GM12878 (cell line): Measurements from ENCODE around the gene FBN3. TPM values are rescaled to one million over a fixed set of nuclear protein-coding genes. Genes with fewer than 3 reads are reported as not detected.

Experiments used
- ATAC-seq: fragments of 200-7000 bp; cut with Tn5 transposase; 3 replicates; pipeline ENCODE4 v1.9.1; 2020; ENCODE audit warnings: mild to moderate bottlenecking, moderate library complexity
- BruUV-seq: library from RNA; stranded (reverse); fragments of 400-500 nt; replicated peaks from 2 replicates; lab custom pipeline; 2021; lab: Mats Ljungman, UMichigan
- CTCF ChIA-PET: fragments of 300-600 bp; sonication (Branson Sonifier 250); formaldehyde crosslinking; extraction: SDS; loops from one replicate; lab custom pipeline; 2021; ENCODE audit warnings: inconsistent platforms; lab: Yijun Ruan, JAX
- POLR2A ChIA-PET: fragments of 350-600 bp; formaldehyde crosslinking; extraction: SDS; loops from one replicate; lab custom pipeline; 2021; ENCODE audit warnings: inconsistent platforms; lab: Charles Lee
- RAD21 ChIA-PET: fragments of 300-600 bp; sonication (Branson Sonifier 250); formaldehyde crosslinking; loops from one replicate; lab custom pipeline; 2023; ENCODE audit warnings: antibody characterized with exemption; ENCODE audit not compliant: unreplicated experiment; lab: Charles Lee
- SMC1A ChIA-PET: fragments of 300-600 bp; sonication (Branson Sonifier 250); formaldehyde crosslinking; loops from one replicate; lab custom pipeline; 2023; ENCODE audit not compliant: unreplicated experiment, uncharacterized antibody; lab: Charles Lee
- DNase-seq: peaks from one replicate; pipeline ENCODE4 v3.0.0-alpha.2; 2011; ENCODE audit warnings: low read depth, low spot score
- FAIRE-seq: peaks from 3 replicates; lab custom pipeline; 2011; peaks lifted over from hg19 to GRCh38; lab: Jason Lieb, UNC
- H2AFZ ChIP-seq: 2 replicates; pipeline ENCODE4 v1.6.0; 2011; ENCODE audit warnings: low read depth, low read length, control low read depth; ENCODE audit not compliant: control insufficient read depth
- H3K27ac ChIP-seq: 2 replicates; pipeline ENCODE4 v1.5.1; 2011; ENCODE audit warnings: control low read depth; ENCODE audit not compliant: control insufficient read depth, insufficient read depth
- H3K27me3 ChIP-seq, 2 experiments: replicated peaks in 1 of 2; 2 replicates each; pipeline versions ENCODE4 v1.6.0 to v1.6.1; 2011; ENCODE audit warnings: low read length in 1 of 2; ENCODE audit not compliant: control insufficient read depth in 2 of 2, insufficient read depth in 2 of 2
- H3K36me3 ChIP-seq, 2 experiments: 2 replicates each; pipeline ENCODE4 v1.5.1; 2011; ENCODE audit warnings: low read length in 1 of 2; ENCODE audit not compliant: control insufficient read depth in 2 of 2, insufficient read depth in 2 of 2
- H3K4me1 ChIP-seq: 2 replicates; pipeline ENCODE4 v1.6.1; 2011; ENCODE audit warnings: mild to moderate bottlenecking, low read length, moderate library complexity, mixed read lengths; ENCODE audit not compliant: control insufficient read depth, insufficient read depth
- H3K4me2 ChIP-seq: 2 replicates; pipeline ENCODE4 v1.6.0; 2011; ENCODE audit warnings: control low read depth; ENCODE audit not compliant: control insufficient read depth, insufficient read depth
- H3K4me3 ChIP-seq: fragments of 200-600 bp; sonication (generic); 2 replicates; pipeline ENCODE4 v1.5.1; 2016
- H3K79me2 ChIP-seq: 2 replicates; pipeline ENCODE4 v1.6.0; 2011; ENCODE audit warnings: low read length; ENCODE audit not compliant: control insufficient read depth, insufficient read depth
- H3K9ac ChIP-seq: 2 replicates; pipeline ENCODE4 v1.8.0; 2011; ENCODE audit warnings: low read length, control low read depth, mixed read lengths; ENCODE audit not compliant: control insufficient read depth, insufficient read depth
- H3K9me3 ChIP-seq: replicated peaks from 3 replicates; pipeline ENCODE4 v1.5.1; 2011; ENCODE audit warnings: mild to moderate bottlenecking, low read length; ENCODE audit not compliant: control insufficient read depth, insufficient read depth
- H4K20me1 ChIP-seq: 2 replicates; pipeline ENCODE4 v1.6.0; 2011; ENCODE audit not compliant: control insufficient read depth, insufficient read depth
- ESRRA ChIP-seq: IDR thresholded peaks from 2 replicates; pipeline ENCODE4 v1.6.1; 2012; ENCODE audit warnings: mild to moderate bottlenecking, low read length, improper control_type of control experiment
- POLR2A ChIP-seq: IDR thresholded peaks from 2 replicates; pipeline ENCODE4 v1.6.1; 2011; ENCODE audit warnings: low read depth, mild to moderate bottlenecking, low read length
- POU2F2 ChIP-seq: IDR thresholded peaks from 3 replicates; pipeline ENCODE4 v1.6.1; 2011; ENCODE audit warnings: low read depth, mild to moderate bottlenecking, low read length, borderline replicate concordance
- WGBS: methylation state at CpG from one replicate; pipeline ENCODE4 v1.1.6; 2016; ENCODE audit warnings: low lambda C conversion rate; ENCODE audit not compliant: insufficient replicate concordance, insufficient coverage; ENCODE audit errors: missing lambda C conversion rate; 5-methylcytosine and 5-hydroxymethylcytosine counted together
- in situ Hi-C: fragments of 300-500 bp; cut with MboI; formaldehyde crosslinking; loops from 9 replicates; pipeline ENCODE4 v1.14.3; 2018; ENCODE audit warnings: mixed read lengths
- intact Hi-C: fragments of 100-400 bp; cut with micrococcal nuclease; formaldehyde crosslinking; loops from one replicate; pipeline ENCODE4 v1.14.2; 2022; ENCODE audit not compliant: unreplicated experiment
- polyA plus RNA-seq, 11 experiments: library from polyadenylated mRNA; depleted of rRNA in 4 of 11; unstranded in 6 of 11; stranded (reverse) in 5 of 11; fragments of >200 nt; fragmentation: Nextera tagmentation in 4 of 11; fragmentation: Illumina TruSeq in 1 of 11; extraction: Ambion mirVana in 4 of 11; extraction: Trizol in 1 of 11; gene quantifications; 1 replicate in 1 of 11; 2 replicates in 10 of 11; pipeline versions ENCODE4 v1.2.1 to v1.2.3, GENCODE V29; 2011 to 2016; ENCODE audit warnings: inconsistent platforms in 2 of 11, missing spikeins in 2 of 11, low read depth in 1 of 11
- total RNA-seq, 4 experiments: library from RNA; depleted of rRNA in 3 of 4; stranded (reverse); fragments of >200 nt in 3 of 4; fragmentation: Illumina TruSeq in 1 of 4; extraction: Trizol in 1 of 4; gene quantifications; 2 replicates each; pipeline versions ENCODE4 v1.2.1 to v1.2.3, GENCODE V29; 2013 to 2021
- TF ChIP-seq, protein P1 (sequence below): fragments of 450-650 bp; IDR thresholded peaks from 2 replicates; pipeline ENCODE4 v1.6.1; 2016; ENCODE audit warnings: mild to moderate bottlenecking
- TF ChIP-seq, protein P2 (sequence below): IDR thresholded peaks from 2 replicates; pipeline ENCODE4 v1.6.1; 2012; ENCODE audit warnings: mild to moderate bottlenecking, low read depth, low read length

FBN3 gene
- total and polyA plus RNA-seq, 10 of the 15 experiments (the other 5 are each of a cell fraction or from before 2014, with no cell fraction given) = 0.05 TPM; not detected in 9

DNA sequence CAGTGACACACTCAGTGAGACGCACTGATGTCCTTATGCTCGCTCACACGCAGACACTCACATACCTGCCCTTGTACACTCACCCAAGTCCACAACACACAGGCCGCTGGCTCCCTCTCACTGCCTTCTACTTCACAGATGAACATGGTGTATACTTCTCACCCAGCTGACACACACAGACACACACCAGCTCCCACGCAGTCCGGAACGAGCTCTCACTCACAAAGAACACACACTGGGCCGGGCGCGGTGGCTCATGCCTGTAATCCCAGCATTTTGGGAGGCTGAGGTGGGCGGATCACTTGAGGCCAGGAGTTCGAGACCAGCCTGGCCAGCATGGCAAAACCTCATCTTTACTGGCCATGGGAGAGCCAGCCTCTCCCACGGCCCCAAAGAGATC is 65.2 kb downstream of the FBN3 start:
- no peaks in the 10 kb centered on the region for H3K27me3 ChIP-seq
- ATAC-seq (no peak), DNase-seq (no peak), FAIRE-seq (no peak)
- ChIA-PET POLR2A (no interaction called here), SMC1A (no interaction called here), RAD21 (no interaction called here), CTCF (no interaction called here)
- no peaks in the 10 kb centered on the region for H3K36me3 ChIP-seq
- no peaks in the 10 kb centered on the region for H4K20me1 ChIP-seq
- no peaks in the 10 kb centered on the region for H3K4me1 ChIP-seq
- no peak overlapping the region for H2AFZ ChIP-seq
- 53% methylated on average over 13 of the region's 13 CpGs for WGBS
- no peaks in the 10 kb centered on the region for H3K79me2 ChIP-seq
- intact Hi-C loops = no loop called here
- H3K4me2 ChIP-seq = no peak overlapping the region
- no peak overlapping the region for H3K4me3 ChIP-seq
- BruUV-seq = no TSS peak
- H3K9me3 ChIP-seq = no peaks in the 10 kb centered on the region; the same call in 2 of the 3 replicates
- TF ChIP-seq ESRRA (no peak), POU2F2 (no peak), POLR2A (no peak)
- TF ChIP-seq, protein P1, sequence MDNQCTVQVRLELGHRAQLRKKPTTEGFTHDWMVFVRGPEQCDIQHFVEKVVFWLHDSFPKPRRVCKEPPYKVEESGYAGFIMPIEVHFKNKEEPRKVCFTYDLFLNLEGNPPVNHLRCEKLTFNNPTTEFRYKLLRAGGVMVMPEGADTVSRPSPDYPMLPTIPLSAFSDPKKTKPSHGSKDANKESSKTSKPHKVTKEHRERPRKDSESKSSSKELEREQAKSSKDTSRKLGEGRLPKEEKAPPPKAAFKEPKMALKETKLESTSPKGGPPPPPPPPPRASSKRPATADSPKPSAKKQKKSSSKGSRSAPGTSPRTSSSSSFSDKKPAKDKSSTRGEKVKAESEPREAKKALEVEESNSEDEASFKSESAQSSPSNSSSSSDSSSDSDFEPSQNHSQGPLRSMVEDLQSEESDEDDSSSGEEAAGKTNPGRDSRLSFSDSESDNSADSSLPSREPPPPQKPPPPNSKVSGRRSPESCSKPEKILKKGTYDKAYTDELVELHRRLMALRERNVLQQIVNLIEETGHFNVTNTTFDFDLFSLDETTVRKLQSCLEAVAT = no peak
- TF ChIP-seq, protein P2, sequence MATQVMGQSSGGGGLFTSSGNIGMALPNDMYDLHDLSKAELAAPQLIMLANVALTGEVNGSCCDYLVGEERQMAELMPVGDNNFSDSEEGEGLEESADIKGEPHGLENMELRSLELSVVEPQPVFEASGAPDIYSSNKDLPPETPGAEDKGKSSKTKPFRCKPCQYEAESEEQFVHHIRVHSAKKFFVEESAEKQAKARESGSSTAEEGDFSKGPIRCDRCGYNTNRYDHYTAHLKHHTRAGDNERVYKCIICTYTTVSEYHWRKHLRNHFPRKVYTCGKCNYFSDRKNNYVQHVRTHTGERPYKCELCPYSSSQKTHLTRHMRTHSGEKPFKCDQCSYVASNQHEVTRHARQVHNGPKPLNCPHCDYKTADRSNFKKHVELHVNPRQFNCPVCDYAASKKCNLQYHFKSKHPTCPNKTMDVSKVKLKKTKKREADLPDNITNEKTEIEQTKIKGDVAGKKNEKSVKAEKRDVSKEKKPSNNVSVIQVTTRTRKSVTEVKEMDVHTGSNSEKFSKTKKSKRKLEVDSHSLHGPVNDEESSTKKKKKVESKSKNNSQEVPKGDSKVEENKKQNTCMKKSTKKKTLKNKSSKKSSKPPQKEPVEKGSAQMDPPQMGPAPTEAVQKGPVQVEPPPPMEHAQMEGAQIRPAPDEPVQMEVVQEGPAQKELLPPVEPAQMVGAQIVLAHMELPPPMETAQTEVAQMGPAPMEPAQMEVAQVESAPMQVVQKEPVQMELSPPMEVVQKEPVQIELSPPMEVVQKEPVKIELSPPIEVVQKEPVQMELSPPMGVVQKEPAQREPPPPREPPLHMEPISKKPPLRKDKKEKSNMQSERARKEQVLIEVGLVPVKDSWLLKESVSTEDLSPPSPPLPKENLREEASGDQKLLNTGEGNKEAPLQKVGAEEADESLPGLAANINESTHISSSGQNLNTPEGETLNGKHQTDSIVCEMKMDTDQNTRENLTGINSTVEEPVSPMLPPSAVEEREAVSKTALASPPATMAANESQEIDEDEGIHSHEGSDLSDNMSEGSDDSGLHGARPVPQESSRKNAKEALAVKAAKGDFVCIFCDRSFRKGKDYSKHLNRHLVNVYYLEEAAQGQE = no peak
- H3K9ac ChIP-seq = no peak overlapping the region
- H3K27ac ChIP-seq = no peak overlapping the region
- in situ Hi-C loops = no loop called here
